ENCODE results near the gene NINJ1. TPM values are rescaled to one million over a fixed set of nuclear protein-coding genes. Genes with fewer than 3 reads are reported as not detected.
"Not testable (repeated sequence)": the region's sequence is repeated elsewhere in the genome, so short reads cannot be mapped to it uniquely, and the experiment has no call there.

Gene NINJ1
- total RNA-seq, 1 donor from 2014 or later: 35.4 TPM

- no peak for DNase-seq
Measured at GRCh38 chr9:93118863-93119702, 15.0 kb downstream of the NINJ1 start.

GRCh38 chr9:93117924-93118862, 15.9 kb downstream of the NINJ1 start:
- DNase-seq: no peak

DNA sequence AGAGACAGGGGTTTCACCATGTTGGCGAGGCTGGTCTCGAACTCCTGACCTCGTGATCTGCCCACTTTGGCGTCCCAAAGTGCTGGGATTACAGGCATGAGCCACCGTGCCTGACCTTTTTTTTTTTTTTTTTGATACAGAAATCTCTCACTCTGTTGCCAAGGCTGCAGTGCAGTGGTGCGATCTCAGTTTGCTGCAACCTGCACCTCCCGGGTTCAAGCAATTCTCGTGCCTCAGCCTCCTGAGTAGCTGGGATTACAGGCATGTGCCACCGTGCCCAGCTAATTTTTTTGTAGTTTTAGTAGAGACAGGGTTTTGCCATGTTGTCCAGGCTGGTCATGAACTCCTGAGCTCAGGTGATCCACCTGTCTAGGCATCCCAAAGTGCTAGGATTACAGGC, 16.5 kb downstream of the NINJ1 start:
- not testable (repeated sequence) for DNase-seq

- DNase-seq: no peak
Measured at GRCh38 chr9:93116072-93116961, 17.7 kb downstream of the NINJ1 start.

DNA sequence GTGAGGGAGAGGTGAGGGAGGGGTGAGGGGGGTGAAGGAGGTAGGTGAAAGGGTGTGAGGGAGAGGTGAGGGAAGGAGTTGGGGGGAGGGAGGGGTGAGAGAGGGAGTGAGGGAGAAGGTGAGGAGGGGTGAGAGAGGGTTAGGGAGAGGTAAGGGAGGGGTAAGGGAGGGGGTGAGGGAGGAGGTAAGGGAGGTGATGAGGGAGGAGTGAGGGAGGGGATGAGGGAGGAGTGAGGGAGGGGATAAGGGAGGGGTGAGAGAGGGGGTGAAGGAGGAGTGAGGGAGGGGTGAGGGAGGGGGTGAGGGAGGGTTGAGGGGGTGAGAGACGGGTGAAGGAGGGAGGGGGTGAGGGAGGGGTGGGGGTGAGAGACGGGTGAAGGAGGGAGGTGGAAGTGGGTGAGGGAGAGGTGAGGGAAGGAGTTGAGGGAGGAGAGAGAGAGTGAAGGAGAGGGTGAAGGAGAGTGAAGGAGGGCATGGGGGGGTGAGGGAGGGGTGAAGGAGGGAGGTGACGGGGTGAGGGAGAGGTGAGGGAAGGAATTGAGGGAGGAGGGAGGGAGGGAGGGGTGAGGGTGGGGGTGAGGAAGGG, 18.5 kb downstream of the NINJ1 start:
- no peak for DNase-seq

DNA sequence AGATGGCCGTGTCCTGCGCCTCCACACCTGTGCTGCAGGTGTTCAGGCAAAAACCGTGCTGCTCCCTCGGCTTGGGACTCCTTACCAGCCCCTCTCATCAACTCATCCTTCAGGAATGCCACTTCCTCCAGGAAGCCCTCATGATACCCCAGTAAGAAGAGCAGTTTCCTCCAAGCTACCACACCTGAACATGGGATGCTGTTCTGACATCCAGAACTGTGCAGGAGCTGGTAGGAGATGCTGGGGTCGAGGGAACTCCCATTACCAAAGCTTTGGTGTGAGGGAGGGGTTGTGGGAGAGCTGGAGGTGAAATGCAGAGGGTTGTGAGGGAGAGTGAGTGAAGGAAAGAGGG, 19.1 kb downstream of the NINJ1 start:
- DNase-seq: no peak

GRCh38 chr9:93114169-93114983, 19.7 kb downstream of the NINJ1 start:
- no peak for DNase-seq

GRCh38 chr9:93112864-93113389, 21.1 kb downstream of the NINJ1 start:
- no peak for DNase-seq

DNA sequence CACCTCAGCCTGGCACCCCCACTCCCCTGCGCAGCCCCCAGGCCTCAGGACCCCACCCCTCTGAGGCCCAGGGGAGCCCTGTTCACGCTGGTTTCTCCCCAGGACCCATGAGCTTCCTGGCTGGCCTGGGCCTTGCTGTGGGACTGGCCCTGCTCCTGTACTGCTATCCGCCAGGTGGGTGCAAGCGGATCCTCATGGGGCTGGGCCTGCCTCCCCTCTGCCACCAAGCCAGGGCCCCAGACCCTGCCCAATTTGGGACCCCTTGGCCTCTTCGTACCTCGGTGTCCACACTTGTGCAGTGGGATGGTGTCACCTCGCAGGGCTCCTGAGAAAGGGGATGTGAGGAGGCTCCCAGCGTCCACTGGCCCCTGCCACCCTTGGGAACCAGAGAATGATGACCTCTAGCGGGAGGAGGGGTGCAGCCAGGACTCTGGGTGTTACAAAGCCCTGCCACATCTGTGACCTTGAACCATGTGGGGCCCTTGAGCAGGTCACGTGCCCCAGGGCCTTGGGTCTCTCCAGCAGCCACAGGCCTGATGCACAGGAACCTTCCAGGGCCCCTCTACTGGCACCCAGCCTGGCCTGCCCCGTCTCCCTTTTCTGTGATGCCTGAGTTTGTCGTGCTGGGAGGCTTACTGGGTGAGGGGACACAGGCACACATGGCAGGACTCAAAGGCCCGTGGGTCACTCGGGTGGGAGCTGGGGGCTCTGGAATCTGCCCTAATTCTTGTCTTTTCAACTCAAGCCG, 21.8 kb downstream of the NINJ1 start:
- no peak for DNase-seq

GRCh38 chr9:93111371-93112115, 22.5 kb downstream of the NINJ1 start:
- DNase-seq: no peak

DNA sequence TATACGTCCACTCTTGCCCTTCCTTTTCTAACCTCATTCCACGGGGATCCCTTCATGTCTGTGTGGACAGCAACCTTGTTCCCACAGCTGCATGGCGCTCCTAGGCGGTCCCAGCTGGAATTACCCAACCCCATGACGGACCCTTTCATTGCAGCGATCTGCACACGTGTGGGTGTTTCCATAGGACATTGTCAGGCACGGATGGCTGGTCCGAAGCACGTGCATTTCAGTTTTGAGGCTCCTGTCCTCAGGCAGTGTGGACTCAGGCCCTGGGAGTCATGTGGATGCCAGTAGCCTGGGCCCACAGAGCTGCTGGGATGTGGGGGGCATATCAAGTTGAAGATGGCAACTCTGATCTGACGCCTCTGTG, 23.1 kb downstream of the NINJ1 start:
- DNase-seq: no peak

DNA sequence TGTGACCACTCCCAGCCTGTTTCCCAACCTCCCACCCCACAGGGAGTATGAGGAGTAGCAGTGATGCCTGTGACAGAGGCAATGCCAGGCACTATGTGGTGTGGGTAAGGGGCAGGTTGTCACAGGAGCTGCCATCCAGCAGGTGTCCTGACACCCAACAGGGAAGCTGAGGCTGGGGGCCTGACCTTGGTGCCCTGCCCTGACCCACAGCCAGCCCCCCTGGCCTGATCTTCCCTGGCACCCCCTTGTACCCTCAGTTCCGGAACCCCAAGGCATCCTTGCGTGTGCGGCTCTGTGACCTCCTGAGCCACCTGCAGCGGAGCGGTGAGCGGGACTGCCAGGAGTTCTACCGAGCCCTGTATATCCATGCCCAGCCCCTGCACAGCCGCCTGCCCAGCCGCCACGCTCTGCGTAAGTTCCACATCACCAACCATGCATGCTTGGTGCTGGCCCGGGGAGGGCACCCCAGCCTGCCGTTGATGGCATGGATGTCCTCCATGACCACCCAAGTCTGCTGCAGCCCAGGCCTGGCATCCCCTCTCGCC, 23.7 kb downstream of the NINJ1 start:
- DNase-seq: no peak

DNA sequence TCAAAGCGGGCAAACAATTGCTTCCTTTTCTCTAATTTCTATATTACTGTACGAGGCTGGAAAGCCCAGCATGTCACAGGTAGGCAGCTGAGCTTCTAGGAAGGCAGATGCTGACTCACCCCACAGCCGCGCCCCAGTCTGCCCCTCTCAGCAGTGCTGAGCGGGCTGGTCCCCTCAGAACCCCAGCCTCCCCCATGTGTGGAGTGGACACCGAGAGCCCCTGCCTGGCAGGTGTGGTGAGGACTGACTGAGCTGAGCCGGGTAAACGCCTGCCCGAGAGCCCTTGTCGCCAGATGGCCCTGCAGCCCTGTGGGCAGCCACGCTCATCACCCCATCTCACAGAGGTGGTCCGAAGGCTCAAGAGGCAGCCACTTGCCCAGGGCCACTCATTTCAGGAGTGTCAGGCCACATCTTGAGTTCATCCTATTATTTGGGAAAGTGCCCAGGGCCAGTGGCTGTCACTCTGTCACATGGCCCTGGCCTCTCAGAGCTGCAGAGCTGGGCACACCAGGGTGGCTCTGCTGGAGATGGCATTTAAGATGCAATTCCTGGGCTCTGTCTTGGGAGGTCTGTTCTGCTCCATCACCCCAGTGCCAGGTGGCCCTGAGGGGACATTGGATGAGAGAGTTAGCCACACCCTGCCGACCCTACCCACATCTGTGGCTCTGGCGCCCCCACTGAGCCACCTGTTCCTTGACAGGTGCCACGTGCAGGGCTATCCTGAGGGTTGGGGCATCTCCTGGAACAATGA, 25.6 kb downstream of the NINJ1 start:
- no peak for DNase-seq

- no peak for DNase-seq
Measured at GRCh38 chr9:93107825-93108161, 26.3 kb downstream of the NINJ1 start.

DNA sequence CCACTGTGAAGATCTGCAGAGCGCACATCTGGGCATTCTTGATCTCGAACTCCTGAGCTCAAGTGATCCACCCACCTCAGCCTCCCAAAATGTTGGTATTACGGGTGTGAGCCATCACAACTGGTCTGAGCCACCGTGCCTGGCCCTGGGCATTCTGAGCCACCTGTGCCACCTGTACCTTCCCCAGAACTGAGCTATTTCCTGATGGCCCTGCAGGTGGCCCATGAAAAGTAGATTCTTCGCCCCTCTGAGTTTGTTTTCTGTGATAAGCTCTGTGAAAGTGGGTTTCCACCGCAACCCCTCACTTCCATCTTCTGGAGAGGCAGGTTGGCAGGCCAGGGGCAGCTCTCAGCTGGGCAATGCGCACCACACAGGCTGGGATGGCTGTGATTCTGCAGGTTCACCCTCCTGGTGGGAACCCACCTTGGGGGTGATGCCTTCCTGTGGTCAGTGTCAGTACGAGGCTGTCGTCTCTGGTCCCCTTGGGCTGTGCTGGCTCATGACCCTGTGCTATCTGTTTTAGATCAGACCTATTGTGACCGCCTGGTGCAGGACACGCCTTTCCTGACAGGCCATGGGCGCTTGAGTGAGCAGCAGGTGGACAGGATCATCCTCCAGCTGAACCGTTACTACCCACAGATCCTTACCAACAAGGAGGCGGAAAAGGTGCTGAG, 26.8 kb downstream of the NINJ1 start:
- no peak for DNase-seq

GRCh38 chr9:93105620-93106019, 28.4 kb downstream of the NINJ1 start:
- DNase-seq: no peak

- DNase-seq: not testable (repeated sequence)
Measured at GRCh38 chr9:93101086-93101485, 33.0 kb downstream of the NINJ1 start.

- DNase-seq: no peak
Measured at GRCh38 chr9:93100276-93100636, 33.8 kb downstream of the NINJ1 start.

Measured in dermis blood vessel endothelial cell (primary cell).